Natural killer cell (primary cell): Measurements from ENCODE around the gene C1QTNF7. TPM values are rescaled to one million over a fixed set of nuclear protein-coding genes. Genes with fewer than 3 reads are reported as not detected.
A peak's percentile ranks its signal among the peaks of the same experiment; 100 is the strongest.

Source experiments
- ATAC-seq, 3 donors: fragments of 150-1000 bp in 2 of 3; fragments of 200-7000 bp in 1 of 3; cut with Tn5 transposase; 1 replicate in 1 of 3; 2 replicates in 2 of 3; pipeline ENCODE4 v1.10.0; 2021; ENCODE audit warnings: mild to moderate bottlenecking in 2 of 3, moderate library complexity in 2 of 3
- DNase-seq, 2 donors: peaks; one replicate each; pipeline versions ENCODE4 v3.0.0 to v3.0.0-alpha.2; 2013 to 2021; ENCODE audit warnings: mixed read lengths in 1 of 2
- H3K27ac ChIP-seq: one replicate; pipeline ENCODE4 v1.5.1; 2013; ENCODE audit warnings: mild to moderate bottlenecking, low read length
- H3K27me3 ChIP-seq: one replicate; pipeline ENCODE4 v1.6.1; 2013; ENCODE audit warnings: low read length; ENCODE audit not compliant: control insufficient read depth, insufficient read depth
- H3K36me3 ChIP-seq: one replicate; pipeline ENCODE4 v1.6.1; 2013; ENCODE audit warnings: low read length; ENCODE audit not compliant: control insufficient read depth, insufficient read depth
- H3K4me1 ChIP-seq: one replicate; pipeline ENCODE4 v1.6.1; 2013; ENCODE audit warnings: low read length; ENCODE audit not compliant: control insufficient read depth, insufficient read depth
- H3K4me3 ChIP-seq: one replicate; pipeline ENCODE4 v1.5.1; 2013; ENCODE audit warnings: low read length
- H3K9me3 ChIP-seq: one replicate; pipeline ENCODE4 v1.6.1; 2013; ENCODE audit warnings: low read length; ENCODE audit not compliant: control insufficient read depth, insufficient read depth
- H3K27ac Mint-ChIP-seq, 2 donors: one replicate each; pipeline ENCODE4 v1.8.0; 2022; ENCODE audit warnings: mild to moderate bottlenecking in 2 of 2, mixed read lengths in 2 of 2, moderate library complexity in 1 of 2
- H3K27me3 Mint-ChIP-seq, 2 donors: one replicate each; pipeline ENCODE4 v1.8.0; 2022; ENCODE audit warnings: low read depth in 2 of 2, mixed read lengths in 2 of 2
- H3K36me3 Mint-ChIP-seq: one replicate; pipeline ENCODE4 v1.8.0; 2022; ENCODE audit warnings: mixed read lengths
- H3K4me1 Mint-ChIP-seq, 2 donors: one replicate each; pipeline ENCODE4 v1.8.0; 2022; ENCODE audit warnings: mixed read lengths in 2 of 2
- H3K4me3 Mint-ChIP-seq: one replicate; pipeline ENCODE4 v1.8.0; 2022; ENCODE audit warnings: mild to moderate bottlenecking, moderate library complexity, mixed read lengths
- H3K9me3 Mint-ChIP-seq, 2 donors: one replicate each; pipeline ENCODE4 v1.8.0; 2022; ENCODE audit warnings: mixed read lengths in 2 of 2
- CTCF ChIP-seq: fragments of 200-600 bp; IDR thresholded peaks from one replicate; pipeline ENCODE4 v1.8.0; 2022; ENCODE audit warnings: antibody characterized with exemption
- WGBS: methylation state at CpG from one replicate; pipeline ENCODE4 v1.1.7; 2013; ENCODE audit warnings: missing lambda C conversion rate; ENCODE audit not compliant: insufficient coverage; 5-methylcytosine and 5-hydroxymethylcytosine counted together
- intact Hi-C: fragments of 100-400 bp; cut with micrococcal nuclease; formaldehyde crosslinking; loops from one replicate; pipeline ENCODE4 v1.14.2; 2022
- total RNA-seq, 4 donors: library from RNA; stranded (reverse); fragments of 120-200 nt in 1 of 4; gene quantifications; one replicate each; pipeline versions ENCODE4 v1.2.3 to v1.2.4, GENCODE V29; 2013 to 2022

Gene C1QTNF7
- total RNA-seq, 3 donors from 2014 or later (not counting 1 experiment from before 2014, with no cell fraction given), result not detected

GRCh38 chr4:15398001-15398400 lies 29.8 kb upstream of the C1QTNF7 start:
- H3K27ac ChIP-seq, result no peak overlapping the region
- Mint-ChIP-seq H3K4me3 (no peak overlapping the region), H3K9me3 (no peaks in the 10 kb centered on the region), H3K27ac (no peak overlapping the region), H3K27me3 (no peaks in the 10 kb centered on the region), H3K4me1 (peaks cover 31 to 41% of the 10 kb centered on the region in 2 donors), H3K36me3 (no peaks in the 10 kb centered on the region)
- no peak for TF ChIP-seq CTCF
- H3K27me3 ChIP-seq, result no peaks in the 10 kb centered on the region
- no peak for DNase-seq
- 80% methylated on average over 3 of the region's 3 CpGs for whole genome bisulfite sequencing
- no peaks in the 10 kb centered on the region for H3K9me3 ChIP-seq
- H3K36me3 ChIP-seq, result no peaks in the 10 kb centered on the region
- intact Hi-C loops, result no loop called here
- H3K4me1 ChIP-seq, result peaks cover 12% of the 10 kb centered on the region
- ATAC-seq, result no peak
- no peak overlapping the region for H3K4me3 ChIP-seq

GRCh38 chr4:15398732-15399131 lies 29.1 kb upstream of the C1QTNF7 start:
- Histone ChIP-seq H3K27me3 (no peaks in the 10 kb centered on the region), H3K9me3 (no peaks in the 10 kb centered on the region), H3K27ac (no peak overlapping the region), H3K36me3 (no peaks in the 10 kb centered on the region), H3K4me1 (peaks cover 12% of the 10 kb centered on the region), H3K4me3 (no peak overlapping the region)
- no peak for TF ChIP-seq CTCF
- 69% methylated on average over 4 of the region's 4 CpGs for WGBS
- H3K36me3 Mint-ChIP-seq, result no peaks in the 10 kb centered on the region
- no peaks in the 10 kb centered on the region for H3K27me3 Mint-ChIP-seq
- peaks cover 31 to 41% of the 10 kb centered on the region in 2 donors for H3K4me1 Mint-ChIP-seq
- no peak overlapping the region for H3K27ac Mint-ChIP-seq
- ATAC-seq (no peak), DNase-seq (no peak)
- H3K9me3 Mint-ChIP-seq, result no peaks in the 10 kb centered on the region
- intact Hi-C loops, result no loop called here
- H3K4me3 Mint-ChIP-seq, result no peak overlapping the region

- H3K9me3 ChIP-seq, result no peaks in the 10 kb centered on the region
- H3K36me3 Mint-ChIP-seq, result no peaks in the 10 kb centered on the region
- TF ChIP-seq CTCF, result no peak
- H3K27ac Mint-ChIP-seq, result peak overlapping the region; percentile 66 to 77
- H3K4me3 ChIP-seq, result no peak overlapping the region
- H3K27me3 Mint-ChIP-seq, result no peaks in the 10 kb centered on the region
- H3K4me1 Mint-ChIP-seq, result peaks cover 31 to 41% of the 10 kb centered on the region in 2 donors
- no peaks in the 10 kb centered on the region for H3K9me3 Mint-ChIP-seq
- H3K27me3 ChIP-seq, result no peaks in the 10 kb centered on the region
- 96% methylated on average over 2 of the region's 3 CpGs for WGBS
- peak overlapping the region; percentile 40 for H3K4me3 Mint-ChIP-seq
- H3K27ac ChIP-seq, result peak overlapping the region; percentile 59
- peaks cover 12% of the 10 kb centered on the region for H3K4me1 ChIP-seq
- no peak for ATAC-seq
- no peaks in the 10 kb centered on the region for H3K36me3 ChIP-seq
- intact Hi-C loops, result no loop called here
- no peak for DNase-seq
Observed at GRCh38 chr4:15400226-15400625, 27.6 kb upstream of the C1QTNF7 start.

GRCh38 chr4:15400981-15401671 lies 26.7 kb upstream of the C1QTNF7 start:
- H3K36me3 Mint-ChIP-seq, result no peaks in the 10 kb centered on the region
- no peak for TF ChIP-seq CTCF
- Histone ChIP-seq H3K27ac (peak overlapping the region; percentile 59), H3K4me1 (peaks cover 12% of the 10 kb centered on the region), H3K36me3 (no peaks in the 10 kb centered on the region), H3K9me3 (no peaks in the 10 kb centered on the region), H3K4me3 (no peak overlapping the region), H3K27me3 (no peaks in the 10 kb centered on the region)
- ATAC-seq (peak; percentile 71 to 72 (median 71)), DNase-seq (peak in 1 of 2 donors; percentile 52)
- under 1% methylated on average over 8 of the region's 9 CpGs for WGBS
- peak overlapping the region; percentile 80 for H3K4me3 Mint-ChIP-seq
- intact Hi-C loops, result no loop called here
- H3K27me3 Mint-ChIP-seq, result peaks cover 0 to 4% of the 10 kb centered on the region in 2 donors
- H3K27ac Mint-ChIP-seq, result peak overlapping the region; percentile 66 to 77
- peaks cover 27 to 44% of the 10 kb centered on the region in 2 donors for H3K4me1 Mint-ChIP-seq
- no peaks in the 10 kb centered on the region for H3K9me3 Mint-ChIP-seq
